Fibroblast of mammary gland (primary cell): ENCODE measurements around the gene KAT5.
"Not testable (repeated sequence)": the region's sequence is repeated elsewhere in the genome, so short reads cannot be mapped to it uniquely, and the experiment has no call there.

Experiments used
- DNase-seq: peaks from one replicate; pipeline ENCODE4 v3.0.0-alpha.2; 2010; ENCODE audit warnings: low read depth
- H3K4me3 ChIP-seq: 2 replicates; pipeline ENCODE4 v1.5.1; 2011; ENCODE audit warnings: low read depth, mild to moderate bottlenecking, low read length, moderate library complexity; ENCODE audit not compliant: control insufficient read depth
- TF ChIP-seq, protein P1 (sequence below): conservative IDR thresholded peaks from 2 replicates; pipeline ENCODE4 v1.5.1; 2011; ENCODE audit warnings: low read depth, low read length, inconsistent platforms; ENCODE audit not compliant: control insufficient read depth, insufficient read depth

The KAT5 gene

DNA sequence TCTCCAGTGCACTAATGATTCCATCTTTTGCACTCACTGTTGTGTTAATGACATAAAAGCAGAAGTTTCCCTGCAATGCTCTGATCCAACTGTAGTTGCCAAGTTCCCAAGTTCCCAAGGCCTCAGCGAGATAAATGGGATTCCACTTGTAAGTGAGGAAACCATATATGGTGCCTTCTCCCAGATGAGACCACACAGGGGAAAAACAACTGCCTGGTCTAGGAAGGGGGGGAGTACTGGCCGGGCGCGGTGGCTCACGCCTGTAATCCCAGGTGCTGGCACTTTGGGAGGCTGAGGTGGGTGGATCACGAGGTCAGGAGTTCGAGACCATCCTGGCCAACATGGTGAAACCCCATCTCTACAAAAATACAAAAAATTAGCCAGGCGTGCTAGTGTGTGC lies 26.1 kb upstream of the KAT5 start:
- TF ChIP-seq, protein P1, sequence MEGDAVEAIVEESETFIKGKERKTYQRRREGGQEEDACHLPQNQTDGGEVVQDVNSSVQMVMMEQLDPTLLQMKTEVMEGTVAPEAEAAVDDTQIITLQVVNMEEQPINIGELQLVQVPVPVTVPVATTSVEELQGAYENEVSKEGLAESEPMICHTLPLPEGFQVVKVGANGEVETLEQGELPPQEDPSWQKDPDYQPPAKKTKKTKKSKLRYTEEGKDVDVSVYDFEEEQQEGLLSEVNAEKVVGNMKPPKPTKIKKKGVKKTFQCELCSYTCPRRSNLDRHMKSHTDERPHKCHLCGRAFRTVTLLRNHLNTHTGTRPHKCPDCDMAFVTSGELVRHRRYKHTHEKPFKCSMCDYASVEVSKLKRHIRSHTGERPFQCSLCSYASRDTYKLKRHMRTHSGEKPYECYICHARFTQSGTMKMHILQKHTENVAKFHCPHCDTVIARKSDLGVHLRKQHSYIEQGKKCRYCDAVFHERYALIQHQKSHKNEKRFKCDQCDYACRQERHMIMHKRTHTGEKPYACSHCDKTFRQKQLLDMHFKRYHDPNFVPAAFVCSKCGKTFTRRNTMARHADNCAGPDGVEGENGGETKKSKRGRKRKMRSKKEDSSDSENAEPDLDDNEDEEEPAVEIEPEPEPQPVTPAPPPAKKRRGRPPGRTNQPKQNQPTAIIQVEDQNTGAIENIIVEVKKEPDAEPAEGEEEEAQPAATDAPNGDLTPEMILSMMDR: no peak
- no peak for DNase-seq
- H3K4me3 ChIP-seq: no peak overlapping the region

DNA sequence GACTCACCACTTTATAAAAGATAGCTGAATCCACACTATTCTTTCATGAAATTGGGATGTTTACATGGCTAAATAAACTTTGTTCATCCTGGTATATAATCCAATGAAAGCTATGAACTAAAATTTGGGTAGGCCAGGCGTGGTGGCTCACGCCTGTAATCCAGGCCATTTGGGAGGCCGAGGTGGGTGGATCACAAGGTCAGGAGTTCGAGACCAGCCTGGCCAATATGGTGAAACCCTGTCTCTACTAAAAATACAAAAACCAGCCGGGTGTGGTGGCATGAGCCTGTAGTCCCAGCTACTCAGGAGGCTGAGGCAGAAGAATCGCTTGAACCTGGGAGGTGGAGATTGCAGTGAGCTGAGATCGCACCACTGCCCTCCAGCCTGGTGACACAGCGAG lies 20.2 kb upstream of the KAT5 start:
- DNase-seq, H3K4me3 ChIP-seq: not testable (repeated sequence)

DNA sequence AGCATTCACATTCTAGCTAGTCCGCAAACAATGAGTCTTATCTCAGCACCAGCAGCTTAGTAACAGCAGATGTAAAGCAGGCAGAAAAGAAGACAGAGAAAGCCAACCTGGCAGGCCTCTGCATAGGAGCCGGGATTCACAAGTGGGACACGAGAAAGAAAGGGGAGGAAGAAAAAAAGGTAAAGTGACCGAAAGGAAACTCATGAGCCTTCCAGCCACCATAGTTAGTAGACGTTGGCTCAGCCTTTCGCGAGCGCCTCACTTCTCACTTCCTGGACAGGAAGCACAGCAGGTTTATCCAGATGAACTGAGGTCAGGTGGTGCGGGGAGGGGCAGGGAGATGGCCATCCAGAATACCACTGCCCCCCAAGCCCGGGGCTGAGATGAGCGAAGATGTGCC lies 19.7 kb upstream of the KAT5 start:
- DNase-seq: no peak
- H3K4me3 ChIP-seq: no peak overlapping the region
- TF ChIP-seq, protein P1: no peak

DNA sequence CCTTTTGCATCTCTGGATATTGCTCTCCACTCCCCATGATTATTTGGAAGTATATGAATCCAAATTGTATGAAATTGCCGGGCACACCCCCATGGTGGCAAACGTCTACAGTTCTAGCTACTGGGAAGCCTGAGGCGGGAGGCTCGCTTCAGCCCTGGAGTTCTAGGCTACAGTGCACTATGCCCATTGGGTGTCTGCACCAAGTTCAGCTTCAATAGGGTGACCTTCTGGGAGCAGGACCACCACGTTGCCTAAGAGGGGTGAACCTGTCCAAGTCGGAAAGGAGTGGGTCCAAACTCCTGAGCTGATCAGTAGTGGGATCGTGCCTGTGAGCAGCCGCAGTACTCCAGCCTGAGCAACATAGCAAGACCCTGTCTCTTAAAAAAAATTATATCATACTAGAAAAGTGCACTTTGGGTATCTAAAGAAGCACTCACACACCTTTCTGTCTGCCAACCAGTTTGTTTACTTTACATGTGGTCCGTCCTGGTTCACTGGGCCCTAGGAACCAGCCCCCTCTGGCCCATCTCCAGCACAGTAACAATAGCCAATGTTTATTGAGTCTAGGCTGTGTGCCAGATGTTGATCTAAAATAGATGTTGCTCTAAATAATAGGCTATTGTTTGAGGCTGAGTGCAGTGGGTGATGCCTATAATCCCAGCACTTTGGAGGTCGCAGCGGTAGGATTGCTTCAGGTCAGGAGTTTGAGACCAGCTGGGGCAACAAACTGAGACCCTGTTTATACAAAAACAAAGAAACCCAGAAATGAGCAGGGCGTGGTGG lies 16.4 kb upstream of the KAT5 start:
- H3K4me3 ChIP-seq: no peak overlapping the region
- TF ChIP-seq, protein P1: no peak
- no peak for DNase-seq

DNA sequence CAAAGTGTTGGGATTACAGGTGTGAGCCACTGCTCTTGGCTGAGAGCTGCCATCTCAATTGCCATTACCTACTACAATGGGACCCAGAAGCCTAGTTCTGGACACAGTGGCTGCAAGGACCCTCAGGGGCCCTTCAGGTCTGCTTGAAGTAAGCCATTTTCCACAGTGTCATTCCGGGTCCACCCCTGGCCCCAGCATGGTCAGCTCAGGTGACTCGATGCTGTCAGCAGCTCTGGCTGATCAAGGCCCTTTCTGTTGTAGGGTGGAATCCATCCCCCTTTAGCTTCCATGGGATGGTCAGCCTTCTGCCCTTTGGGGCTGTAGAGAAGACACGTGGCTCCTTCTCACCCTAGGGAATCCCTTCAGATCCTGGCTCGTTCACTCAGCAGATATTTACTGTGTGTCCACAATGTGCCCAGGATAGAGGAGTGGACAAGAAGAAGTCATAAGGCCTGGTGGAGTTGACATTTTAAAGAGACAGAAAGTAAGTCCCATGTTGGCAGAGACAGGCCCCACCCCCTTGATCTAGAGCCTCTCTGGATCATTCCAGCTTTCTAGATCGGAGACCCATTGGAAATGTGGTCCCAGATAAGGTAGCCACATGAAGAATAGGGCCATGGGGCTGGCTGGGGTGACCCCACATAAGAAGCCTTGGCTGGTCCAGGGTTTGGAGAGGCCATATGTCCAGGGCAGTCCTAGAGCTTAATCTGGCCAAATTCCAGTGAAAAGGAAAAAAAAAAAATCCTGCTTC lies 15.1 kb upstream of the KAT5 start:
- TF ChIP-seq, protein P1: no peak
- H3K4me3 ChIP-seq: no peak overlapping the region
- DNase-seq: no peak

DNA sequence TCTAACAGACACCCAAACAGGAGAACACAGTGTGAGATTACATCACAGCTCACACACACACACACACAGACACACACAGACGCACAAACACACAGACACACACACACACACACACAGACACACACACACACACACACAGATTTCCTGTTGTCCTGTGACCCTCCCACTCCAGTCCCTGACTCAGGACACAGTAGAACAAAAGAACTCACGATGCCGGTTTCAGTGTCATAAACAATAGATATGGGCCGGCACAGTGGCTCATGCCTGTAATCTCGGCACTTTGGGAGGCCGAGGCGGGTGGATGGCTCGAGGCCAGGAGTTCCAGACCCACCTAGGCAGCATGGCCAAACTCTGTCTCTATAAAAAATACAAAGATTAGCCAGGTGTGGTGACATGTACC lies 13.8 kb upstream of the KAT5 start:
- TF ChIP-seq, protein P1: no peak
- no peak overlapping the region for H3K4me3 ChIP-seq
- no peak for DNase-seq

DNA sequence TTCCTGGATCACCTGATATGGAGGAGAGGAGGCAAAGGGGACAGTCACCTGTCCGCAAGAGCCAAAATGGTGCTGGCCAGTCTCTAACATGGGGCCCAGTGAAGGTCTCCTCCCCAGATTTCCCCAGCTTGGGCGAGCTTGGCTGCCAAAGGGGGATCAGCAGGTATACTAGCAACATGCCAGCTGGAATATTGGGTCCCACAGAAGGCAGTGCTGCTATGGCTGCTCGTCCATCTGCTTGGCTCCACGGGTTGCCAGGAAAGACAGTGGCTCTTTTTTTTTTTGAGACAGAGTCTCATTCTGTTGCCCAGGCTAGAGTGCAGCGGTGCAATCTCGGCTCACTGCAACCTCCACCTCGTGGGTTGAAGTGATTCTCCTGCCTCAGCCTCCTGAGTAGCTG lies 12.7 kb upstream of the KAT5 start:
- DNase-seq: no peak
- no peak overlapping the region for H3K4me3 ChIP-seq
- TF ChIP-seq, protein P1: no peak
